CD4-positive, alpha-beta T cell treated with Interleukin-17A for 1 hour (primary cell): ENCODE results near the gene CCDC86.

Source experiments
- DNase-seq: peaks from one replicate; pipeline ENCODE4 v3.0.0-alpha.2; 2020

The CCDC86 gene

DNA sequence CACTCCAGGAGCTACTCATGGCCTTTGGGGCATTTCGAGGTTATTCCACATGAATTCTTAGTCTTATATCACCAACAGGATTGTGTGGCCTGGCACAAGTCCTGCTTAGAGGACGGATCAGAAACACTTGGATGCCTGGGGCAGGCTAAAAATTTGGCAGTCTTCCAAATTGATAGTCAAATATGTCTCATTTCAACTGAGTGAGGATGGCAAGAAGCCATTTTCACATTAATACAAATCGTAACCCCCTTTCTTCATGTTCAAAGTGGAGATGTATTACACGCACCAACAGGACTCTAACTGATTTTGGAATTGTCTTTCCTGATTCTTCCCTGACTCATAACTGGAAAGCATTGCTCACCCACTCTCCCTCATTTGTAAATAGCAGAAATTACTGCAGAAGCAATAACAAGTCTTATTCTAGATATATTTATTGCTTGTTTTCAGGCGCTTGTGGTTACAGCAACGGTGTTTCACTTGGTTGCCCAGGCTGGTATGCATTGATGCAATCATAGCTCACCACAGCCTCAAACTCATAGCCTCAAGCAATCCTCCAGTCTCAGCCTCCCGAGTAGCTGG, 10.3 kb upstream of the CCDC86 start:
- no peak for DNase-seq

DNA sequence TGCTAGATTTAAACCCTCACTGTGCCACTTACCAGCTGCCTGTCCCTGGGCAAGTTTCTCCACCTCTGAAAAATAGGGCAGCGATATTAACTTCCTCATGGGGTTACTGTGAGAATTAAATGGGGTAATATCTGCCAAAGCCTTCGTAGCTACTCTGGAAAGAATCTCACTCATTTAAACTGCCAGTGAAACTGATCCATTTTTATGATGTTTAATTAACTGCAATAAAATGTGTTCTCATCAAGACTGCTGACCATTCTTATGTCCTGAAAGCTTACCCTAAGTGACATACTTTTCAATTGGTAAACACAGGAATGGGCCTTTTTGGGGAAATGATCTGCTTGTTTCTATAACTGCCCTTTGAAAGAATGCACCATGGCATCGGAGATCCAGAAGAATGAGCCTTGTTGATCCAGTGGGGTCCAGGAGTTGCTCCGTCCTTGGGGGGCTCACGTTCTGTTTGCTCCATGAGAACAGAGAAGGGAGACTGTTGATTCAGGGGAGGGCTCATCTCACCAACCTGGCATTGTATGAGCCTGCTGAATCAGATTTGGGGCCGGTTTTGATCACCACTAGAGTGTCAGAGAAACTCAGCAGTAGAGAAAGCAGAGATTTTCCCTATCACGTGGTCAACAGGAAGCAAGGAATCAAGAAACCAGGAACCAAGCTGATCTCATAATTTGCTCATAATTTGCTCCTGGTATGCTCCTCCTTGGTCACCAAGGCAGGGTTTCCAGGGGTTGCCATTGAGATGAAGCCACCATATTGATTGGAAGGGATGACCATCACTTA, 7.0 kb upstream of the CCDC86 start:
- DNase-seq = no peak

DNA sequence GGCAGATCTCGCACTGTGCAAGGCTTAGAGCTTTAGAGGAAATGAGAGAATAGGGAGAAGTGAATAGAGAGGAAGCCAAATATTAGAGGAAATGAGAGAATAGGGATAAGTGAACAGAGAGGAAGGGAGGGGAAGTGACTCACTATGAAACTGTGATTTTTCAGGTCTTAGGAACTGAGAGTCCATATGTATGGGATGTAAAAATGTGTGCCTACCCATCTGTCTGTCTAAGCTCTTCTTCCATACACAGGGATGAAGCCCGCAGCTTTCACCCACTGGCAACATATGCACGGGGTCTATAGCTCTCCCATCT, 6.4 kb upstream of the CCDC86 start:
- no peak for DNase-seq

DNA sequence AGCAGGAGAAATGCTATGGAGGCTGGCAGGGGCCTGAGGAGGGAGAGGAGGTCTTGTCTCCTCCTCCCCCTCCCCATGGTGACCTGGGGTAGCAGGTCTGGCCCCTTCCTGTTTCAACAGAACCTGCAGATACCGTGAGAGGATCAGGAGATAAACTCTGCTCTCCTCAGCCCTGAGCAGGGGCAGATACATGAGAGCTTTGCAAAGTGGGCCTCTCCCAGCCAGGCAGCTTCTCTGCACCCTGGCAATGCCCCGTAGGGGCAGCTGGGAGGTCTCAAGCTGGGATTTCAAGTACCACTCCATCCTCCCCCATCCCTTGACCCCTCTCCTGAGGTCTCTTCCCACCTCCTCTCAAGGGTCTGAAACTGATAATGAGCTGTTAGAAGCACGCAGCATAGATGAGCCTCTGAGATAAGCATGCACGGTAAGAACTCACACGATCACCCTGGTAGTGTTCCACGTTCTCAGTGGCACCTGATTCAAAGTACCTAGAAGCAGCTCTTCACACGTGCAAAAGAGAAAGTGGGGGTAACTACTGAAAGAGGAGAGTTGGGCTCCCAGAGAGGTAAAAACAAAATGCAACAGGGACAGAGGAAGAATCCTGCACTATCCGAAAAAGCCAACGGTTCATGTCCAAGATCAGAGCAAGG, 4.9 kb upstream of the CCDC86 start:
- DNase-seq = no peak

DNA sequence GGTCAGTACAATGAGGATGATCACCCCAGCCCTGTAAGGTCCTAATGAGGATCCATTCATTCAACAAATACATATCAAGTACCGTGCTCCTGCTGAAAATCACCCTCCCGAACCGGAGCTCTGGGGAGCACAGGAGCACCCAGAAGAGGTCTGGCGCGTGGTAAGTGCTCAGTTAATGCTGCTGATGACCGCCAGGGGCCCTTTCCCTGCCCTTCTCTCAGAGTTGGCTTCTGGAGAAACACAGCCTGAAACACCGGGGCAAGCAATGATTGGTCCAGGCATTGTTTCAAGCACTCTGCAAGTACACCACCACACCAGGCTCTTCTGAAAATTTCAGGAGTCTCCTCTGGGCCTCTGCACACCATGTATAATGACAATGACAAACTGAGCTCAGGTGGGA, 3.8 kb upstream of the CCDC86 start:
- DNase-seq = no peak

DNA sequence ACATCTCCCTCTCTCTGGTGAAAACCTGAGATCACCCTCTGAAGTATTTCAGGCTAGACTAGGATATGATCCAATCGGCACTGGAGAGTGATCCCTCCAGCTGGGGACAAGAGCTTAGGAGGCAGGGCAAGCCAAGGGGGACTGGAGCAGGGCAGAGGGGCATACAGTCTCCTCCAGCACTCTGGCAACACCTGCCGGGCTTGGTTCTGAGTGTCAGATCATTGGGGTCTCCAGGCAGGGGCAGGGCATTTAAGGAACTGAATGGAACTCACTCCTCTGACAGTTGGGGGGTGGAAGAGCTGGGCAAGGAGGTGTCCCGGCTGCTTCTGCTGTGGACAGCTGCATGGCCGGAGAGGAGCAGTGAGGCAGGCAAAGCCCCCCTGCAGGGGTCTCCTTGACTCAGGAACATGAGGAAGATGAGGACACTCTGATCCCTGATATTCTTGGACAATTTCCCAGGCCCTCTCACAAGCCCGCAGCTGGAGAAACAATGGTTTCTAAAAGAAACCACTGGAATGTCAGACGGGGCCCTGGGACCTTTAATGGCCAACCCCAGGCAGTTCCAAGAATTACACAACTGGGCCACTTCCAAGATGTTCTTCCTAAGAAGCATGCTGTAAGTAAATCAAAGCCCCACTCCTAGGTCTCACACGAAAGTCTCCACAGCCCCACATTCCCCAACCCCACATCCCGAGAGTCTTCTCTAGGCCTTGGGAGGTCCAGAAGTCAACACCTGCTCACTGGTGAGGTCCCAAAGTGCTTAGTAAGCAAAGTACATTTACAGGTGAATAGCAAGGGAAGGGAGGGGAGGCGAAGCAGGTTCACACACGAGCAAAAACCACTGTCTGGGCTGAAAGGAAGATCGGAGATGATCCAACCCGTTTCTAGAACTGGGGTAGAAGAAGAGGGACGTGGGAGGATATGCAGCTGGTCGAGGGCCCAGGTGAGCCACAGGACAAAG, 1.2 kb upstream of the CCDC86 start:
- no peak for DNase-seq

DNA sequence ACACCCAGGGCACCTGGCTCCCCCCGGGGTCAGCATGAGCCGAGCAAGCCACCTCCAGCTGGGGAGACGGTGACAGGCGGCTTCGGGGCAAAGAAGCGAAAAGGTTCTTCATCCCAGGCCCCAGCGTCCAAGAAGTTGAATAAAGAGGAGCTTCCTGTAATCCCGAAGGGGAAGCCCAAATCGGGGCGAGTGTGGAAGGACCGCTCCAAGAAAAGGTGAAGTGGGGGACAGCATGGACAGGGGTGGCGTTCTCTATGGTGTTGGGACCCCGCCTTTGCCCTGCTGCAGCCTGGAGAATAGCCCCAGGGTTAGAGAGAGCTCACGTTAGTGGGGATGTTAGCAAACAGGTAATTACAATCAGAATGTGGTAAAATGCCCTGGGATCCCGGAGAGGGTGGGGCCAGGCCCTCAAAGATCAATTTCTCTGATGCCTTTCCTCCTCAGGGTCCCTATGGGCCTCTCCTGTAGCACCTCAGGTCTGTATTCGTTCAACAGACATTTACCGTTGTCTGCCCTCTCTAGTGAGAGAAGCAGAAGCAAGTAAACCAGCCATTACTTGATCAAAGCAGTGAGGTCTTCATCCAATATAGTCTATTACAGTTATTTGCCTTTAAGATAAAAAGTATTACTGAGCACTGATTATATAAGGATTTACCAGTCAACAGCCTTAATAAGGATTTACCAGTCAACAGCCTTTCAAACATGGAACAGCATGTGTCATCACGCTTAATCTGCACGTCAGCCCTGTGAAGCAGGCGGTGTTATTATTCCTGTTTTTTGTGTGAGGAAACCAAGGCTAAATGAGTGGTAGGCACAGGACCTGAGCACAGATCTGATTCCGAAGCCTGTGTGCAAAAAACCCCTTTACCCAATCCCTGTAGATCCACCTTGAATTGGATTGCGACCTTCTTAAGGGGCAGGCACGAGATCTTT, 1.0 kb downstream of the CCDC86 start:
- no peak for DNase-seq

DNA sequence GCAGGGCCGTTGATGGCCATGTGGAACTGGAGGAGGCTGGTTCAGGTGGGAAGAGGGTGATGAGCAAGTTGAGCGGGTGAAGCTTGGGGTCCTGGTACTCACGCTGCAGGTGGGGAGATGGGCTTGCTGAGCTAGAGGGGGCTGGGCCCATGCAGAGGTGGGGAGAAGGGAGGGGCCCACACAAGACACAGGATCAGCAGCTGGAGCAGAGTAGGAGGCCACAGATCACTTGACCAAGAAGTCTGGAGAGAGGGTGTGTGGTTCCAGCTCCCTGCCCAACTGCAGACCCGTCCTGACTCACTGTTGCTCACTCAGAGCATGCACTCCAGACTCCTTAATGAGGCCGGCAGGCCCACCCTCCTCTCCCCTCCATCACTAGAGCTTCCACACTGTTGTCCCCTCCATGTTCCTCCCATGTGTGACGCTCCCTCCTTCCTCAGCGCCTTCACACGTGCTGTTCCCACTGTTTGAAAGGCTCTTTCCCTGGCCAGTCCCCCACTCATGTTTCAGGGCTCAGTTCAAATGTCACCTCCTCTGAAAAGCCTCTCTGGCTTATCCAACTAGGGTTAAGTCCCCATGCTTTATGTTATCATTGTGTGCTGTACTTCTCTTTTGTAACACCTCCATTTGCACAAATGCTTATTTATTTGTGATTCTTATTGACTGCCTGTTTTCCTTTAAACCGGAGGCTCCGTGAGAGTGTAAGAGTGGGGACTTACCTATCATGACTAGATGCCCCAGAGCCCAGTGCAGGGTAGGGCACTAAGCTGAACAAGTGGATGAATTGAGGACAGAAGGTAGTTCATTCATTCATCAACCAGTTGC, 2.3 kb downstream of the CCDC86 start:
- DNase-seq = no peak

DNA sequence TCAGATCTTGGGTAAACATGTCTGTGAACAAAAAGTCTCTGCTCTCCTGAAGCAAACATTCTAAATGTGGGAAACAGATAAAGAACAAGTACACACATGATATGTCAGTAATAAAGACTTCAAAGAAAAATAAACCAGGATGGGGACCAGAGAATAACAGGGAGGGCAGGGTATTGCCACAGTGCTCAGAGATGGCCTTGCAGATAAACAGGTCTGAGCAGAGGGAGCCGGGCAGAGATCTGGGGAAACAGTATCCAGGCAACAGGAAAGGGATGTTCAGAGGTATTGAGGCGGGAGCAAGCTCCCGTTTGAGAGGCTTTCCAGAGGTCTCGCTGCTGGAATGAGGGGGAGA, 2.9 kb downstream of the CCDC86 start:
- no peak for DNase-seq

DNA sequence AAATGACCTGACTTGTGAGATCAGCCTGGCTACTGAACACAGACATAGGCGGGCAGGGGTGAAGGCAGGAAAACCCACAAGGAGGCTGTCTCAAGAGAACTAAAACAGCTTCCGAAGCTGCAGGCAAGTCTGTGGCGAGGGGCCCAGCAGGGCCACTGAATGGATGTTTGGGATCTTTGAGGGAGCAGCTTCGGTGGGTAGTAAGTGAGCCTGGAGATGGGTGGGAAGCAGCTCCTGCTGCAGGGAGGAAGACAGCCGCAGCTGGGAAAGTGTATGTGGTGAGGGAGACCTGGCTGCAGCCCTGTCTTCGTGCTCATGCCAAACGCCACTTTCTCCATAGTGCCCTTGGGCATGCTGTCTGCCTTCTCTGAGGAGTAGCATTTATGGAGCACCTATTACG, 3.4 kb downstream of the CCDC86 start:
- DNase-seq = no peak

DNA sequence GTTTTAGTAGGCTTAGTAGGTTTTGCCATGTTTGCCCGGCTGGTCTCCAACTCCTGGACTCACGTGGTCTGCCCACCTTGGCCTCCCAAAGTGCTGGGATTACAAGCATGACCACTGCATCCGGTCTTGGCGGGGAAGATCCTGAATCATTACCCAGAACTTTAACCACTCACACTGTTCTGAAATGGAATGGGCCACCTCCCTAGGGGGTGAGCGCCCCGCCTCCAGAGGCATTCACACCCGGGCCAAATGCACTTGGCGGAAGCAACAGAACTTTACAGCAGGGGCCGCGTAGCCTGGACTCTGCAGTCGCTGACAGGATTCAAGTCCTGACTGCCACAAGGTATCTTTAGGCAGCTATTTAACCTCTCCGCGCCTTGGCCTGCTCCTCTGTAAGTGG, 5.4 kb downstream of the CCDC86 start:
- no peak for DNase-seq

DNA sequence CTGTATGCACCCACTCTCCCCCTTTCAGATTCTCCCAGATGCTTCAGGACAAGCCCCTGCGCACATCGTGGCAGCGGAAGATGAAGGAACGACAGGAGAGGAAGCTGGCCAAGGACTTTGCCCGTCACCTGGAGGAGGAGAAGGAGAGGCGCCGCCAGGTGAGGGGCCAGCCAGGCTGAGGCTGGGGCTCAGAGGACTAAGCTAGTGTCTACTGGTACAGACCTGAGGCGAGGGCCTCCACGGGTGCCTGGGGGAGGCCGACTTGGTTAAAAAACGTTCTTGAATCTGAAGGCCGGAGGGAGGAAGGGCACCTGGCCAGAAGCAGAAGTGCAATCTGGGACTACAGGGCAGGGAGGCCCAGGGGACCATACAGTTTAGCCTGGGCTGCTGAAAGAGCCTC, 6.0 kb downstream of the CCDC86 start:
- no peak for DNase-seq

DNA sequence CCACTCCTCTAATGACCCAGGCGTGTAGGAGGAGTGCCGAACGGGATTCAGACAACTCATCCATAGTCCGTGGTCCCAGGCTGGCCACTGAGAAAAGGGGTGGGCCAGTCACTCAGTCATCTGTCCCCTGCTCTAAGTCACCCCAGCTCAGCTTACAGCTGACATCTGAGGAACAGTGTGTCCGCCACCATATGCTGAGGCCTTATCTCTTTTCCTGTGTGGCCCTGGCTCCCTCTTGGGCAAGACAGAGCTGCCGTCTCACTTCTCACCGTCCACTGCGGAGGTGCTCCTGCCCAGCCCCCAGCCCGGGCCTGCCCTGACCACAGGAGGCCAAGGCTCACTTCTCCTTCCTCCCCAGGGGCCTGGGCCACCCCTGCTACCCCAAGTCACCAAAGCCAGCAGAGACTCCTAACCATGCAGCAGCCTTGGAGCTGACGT, 6.8 kb downstream of the CCDC86 start:
- DNase-seq = no peak

DNA sequence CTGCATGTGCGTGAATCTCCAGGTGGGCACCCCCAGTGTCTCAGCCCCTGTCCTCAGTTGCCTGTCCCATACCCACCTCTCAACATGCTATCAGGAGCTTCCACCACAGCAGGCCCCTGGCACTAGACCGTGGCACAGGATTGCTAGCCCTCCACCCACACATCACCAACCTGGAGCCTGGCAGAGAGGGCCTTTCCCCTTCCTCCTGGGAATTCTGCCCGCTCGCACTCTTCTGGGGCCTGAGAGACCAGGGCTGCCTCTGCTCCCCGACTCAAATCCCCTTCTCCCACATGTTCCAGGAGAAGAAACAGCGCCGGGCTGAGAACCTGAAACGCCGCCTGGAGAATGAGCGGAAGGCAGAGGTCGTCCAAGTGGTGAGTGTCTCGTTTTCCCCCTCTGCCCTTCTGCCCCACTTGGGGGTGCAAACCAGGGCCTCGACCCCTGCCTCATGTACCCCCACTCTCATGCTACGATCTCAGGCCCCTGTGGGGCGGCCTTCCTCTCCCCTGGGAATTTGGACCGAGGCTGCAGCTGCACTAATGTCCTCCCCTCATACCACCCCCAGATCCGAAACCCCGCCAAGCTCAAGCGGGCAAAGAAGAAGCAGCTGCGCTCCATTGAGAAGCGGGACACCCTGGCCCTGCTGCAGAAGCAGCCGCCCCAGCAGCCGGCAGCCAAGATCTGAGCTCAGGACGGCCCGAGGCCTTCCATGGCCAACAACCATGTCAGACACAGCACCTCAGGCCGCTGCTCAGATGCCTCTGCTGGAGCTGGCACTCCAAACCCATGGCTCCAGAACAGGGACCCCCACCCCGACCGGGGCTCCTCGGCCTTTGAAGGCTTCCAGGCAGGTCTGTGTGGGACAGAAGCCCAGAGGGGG, 8.0 kb downstream of the CCDC86 start:
- no peak for DNase-seq

DNA sequence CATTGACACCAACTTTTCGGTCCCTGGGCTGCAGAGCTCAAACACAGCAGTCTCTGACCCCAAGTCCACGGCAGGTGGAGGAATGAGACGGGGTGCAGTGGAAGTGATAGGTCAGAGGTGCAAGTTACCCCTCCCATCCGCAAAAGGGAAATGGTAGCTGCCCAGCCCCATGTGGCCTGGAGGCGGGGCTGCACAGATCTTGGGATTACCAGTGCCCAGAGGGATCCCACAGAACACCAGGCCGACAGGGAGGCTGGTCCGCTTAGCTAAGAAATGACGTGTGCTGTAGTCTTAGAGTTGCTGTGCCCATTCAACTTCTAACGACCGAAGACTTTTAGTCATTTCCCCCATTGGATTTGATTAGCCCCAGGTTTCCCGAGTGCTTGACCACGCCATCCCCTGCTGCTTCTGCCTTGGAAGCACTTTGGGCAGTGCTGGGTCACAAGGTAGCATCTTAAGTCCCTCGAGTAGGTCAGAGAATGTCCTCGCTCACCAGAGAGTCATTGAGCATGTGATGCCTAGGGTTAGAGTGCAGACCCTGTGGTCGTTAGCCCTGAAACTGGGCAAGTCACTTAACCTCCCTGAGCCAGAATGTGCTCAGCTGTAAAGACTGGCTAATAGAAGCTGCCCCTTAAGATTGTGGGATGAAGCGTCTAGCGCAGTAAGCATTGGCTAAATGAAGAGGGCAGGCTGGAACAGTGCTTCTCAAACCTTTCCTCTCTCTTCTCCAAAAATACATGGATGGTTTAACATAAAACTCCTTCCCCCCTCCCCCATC, 9.6 kb downstream of the CCDC86 start:
- no peak for DNase-seq

DNA sequence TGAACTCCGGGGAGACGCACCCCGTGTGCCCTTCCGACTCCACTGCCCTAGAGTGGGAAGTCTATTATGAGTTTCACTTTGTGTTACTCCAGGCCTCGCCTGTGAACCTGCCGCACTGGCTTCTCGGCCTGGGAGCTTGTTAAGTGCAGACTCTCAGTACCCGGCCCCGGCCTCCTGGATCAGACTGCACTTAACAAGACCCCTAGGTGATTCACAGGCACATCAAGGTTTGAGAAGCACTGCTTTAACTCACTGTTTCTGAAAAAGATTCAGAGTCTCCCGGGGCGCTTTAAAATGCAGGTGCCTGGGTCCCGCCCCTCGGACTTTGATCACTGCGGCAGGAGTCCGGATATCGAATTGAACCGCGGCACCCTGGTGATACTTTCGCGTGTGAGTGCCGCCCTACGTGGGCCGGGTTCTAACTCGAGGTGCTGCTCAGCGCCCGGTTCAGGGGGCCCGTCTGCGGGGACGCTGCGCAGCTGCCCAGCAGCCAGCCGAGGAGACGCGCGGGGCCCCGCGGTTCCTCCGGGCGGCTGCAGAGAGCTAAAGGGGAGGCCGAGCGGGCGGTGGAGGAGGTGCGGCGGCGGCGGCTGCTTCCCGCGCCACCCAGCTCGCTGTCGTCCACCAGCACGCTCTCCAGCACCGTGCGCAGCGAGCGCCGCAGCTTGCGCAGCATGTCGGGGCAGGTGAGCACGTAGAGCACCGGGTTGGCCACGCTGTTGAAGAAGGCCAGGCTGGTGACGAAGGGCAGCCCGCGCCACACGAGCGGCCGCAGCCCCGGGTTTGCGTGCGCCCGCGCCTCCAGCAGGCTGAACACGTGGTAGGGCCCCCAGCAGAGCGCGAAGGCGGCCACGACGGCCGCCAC, 10.4 kb downstream of the CCDC86 start:
- DNase-seq = no peak

DNA sequence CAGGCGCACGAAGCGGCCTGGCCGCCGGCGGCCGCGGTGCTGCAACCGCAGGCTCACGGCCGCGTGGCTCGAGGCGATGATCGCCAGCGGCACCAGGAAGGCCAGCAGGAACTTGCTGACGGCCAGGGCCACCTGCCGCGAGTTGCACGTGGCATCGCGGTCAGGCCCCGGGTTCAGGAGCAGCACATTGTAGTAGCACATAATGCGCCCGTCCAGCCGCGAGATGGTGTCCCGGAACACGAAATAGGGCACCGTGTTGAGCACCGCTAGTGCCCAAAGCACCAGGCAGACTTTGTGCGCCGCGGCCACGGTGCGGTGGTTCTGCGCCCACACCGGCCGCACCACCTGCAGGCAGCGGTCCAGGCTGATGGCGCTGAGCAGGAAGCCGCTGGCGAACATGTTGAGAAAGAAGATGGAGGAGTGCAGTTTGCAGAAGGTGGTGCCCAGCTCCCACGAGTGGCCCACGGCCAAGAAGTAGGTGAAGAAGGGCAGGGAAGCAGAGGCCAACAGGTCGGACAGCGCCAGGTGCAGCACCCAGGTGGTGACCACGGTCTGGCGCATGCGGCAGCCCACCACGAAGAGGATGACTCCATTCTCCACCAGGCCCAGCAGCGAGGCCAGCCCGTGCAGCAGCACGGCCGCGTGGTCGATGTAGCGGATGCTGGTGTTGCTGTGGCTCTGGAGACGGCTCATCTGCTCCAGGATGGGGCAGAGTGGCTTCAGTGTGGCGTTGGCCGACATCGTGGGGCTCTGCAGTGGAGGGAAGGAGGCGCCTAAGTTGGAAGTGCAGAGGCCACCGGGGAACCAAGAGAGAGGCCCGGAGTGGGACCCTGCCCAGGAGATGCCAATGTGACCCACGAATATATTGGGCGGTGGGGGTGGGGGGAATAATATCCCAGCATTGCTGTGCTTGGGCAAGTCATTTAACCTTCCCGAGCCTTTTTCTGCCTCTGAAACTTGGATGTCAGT, 11.4 kb downstream of the CCDC86 start:
- no peak for DNase-seq
